Measurements from ENCODE around the gene FANCE.
A peak's percentile ranks its signal among the peaks of the same experiment; 100 is the strongest.

Gene FANCE

GRCh38 chr6:35410131-35410530, 42.0 kb upstream of the FANCE start:
- H3K27me3 Mint-ChIP-seq (ENCODE audit: low read depth, poor library complexity) = no peaks in the 10 kb centered on the region
- H3K36me3 Mint-ChIP-seq (ENCODE audit: low read depth) = peaks cover 23% of the 10 kb centered on the region
- no peak overlapping the region for H3K4me3 Mint-ChIP-seq
- H3K4me1 Mint-ChIP-seq = peaks cover 48% of the 10 kb centered on the region
- TF ChIP-seq, protein P1, sequence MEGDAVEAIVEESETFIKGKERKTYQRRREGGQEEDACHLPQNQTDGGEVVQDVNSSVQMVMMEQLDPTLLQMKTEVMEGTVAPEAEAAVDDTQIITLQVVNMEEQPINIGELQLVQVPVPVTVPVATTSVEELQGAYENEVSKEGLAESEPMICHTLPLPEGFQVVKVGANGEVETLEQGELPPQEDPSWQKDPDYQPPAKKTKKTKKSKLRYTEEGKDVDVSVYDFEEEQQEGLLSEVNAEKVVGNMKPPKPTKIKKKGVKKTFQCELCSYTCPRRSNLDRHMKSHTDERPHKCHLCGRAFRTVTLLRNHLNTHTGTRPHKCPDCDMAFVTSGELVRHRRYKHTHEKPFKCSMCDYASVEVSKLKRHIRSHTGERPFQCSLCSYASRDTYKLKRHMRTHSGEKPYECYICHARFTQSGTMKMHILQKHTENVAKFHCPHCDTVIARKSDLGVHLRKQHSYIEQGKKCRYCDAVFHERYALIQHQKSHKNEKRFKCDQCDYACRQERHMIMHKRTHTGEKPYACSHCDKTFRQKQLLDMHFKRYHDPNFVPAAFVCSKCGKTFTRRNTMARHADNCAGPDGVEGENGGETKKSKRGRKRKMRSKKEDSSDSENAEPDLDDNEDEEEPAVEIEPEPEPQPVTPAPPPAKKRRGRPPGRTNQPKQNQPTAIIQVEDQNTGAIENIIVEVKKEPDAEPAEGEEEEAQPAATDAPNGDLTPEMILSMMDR (IDR thresholded peaks at IDR 0.05) = no peak
- no peaks in the 10 kb centered on the region for H3K9me3 Mint-ChIP-seq
- DNase-seq = no peak
- no peak overlapping the region for H3K27ac Mint-ChIP-seq

DNA sequence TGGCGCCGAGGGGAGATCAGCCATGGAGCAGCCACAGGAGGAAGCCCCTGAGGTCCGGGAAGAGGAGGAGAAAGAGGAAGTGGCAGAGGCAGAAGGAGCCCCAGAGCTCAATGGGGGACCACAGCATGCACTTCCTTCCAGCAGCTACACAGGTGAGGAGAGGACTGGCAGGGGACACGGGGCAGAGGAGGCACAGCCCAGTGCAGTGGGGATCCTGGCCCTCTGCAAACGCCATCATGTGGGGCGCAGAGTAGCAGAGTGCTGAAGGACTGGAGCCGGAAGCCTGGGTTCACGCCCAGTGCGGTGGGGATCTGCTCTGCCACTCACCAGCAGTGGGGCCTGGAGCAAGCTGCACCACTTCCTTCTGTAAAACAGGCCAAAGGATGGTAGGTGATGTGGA, 41.1 kb upstream of the FANCE start:
- DNase-seq = no peak
- Mint-ChIP-seq H3K4me1 (peaks cover 51% of the 10 kb centered on the region), H3K36me3 (ENCODE audit: low read depth) (peaks cover 30% of the 10 kb centered on the region), H3K4me3 (no peak overlapping the region), H3K27ac (no peak overlapping the region), H3K9me3 (no peaks in the 10 kb centered on the region), H3K27me3 (ENCODE audit: low read depth, poor library complexity) (no peaks in the 10 kb centered on the region)
- TF ChIP-seq, protein P1 (IDR thresholded peaks at IDR 0.05) = no peak

GRCh38 chr6:35412102-35412501, 40.0 kb upstream of the FANCE start:
- H3K4me1 Mint-ChIP-seq = peaks cover 41% of the 10 kb centered on the region
- H3K9me3 Mint-ChIP-seq = no peaks in the 10 kb centered on the region
- no peak overlapping the region for H3K4me3 Mint-ChIP-seq
- peaks cover 33% of the 10 kb centered on the region for H3K36me3 Mint-ChIP-seq (ENCODE audit: low read depth)
- TF ChIP-seq, protein P1 (IDR thresholded peaks at IDR 0.05) = no peak
- H3K27me3 Mint-ChIP-seq (ENCODE audit: low read depth, poor library complexity) = peaks cover 4% of the 10 kb centered on the region
- peak overlapping the region; percentile 88 for H3K27ac Mint-ChIP-seq
- no peak for DNase-seq

GRCh38 chr6:35413911-35414310, 38.2 kb upstream of the FANCE start:
- DNase-seq = no peak
- Mint-ChIP-seq H3K9me3 (no peaks in the 10 kb centered on the region), H3K4me1 (peaks cover 27% of the 10 kb centered on the region), H3K36me3 (ENCODE audit: low read depth) (peaks cover 33% of the 10 kb centered on the region), H3K27me3 (ENCODE audit: low read depth, poor library complexity) (peaks cover 4% of the 10 kb centered on the region), H3K27ac (no peak overlapping the region), H3K4me3 (no peak overlapping the region)
- TF ChIP-seq, protein P1 (IDR thresholded peaks at IDR 0.05) = no peak

GRCh38 chr6:35415065-35415891, 36.9 kb upstream of the FANCE start:
- Mint-ChIP-seq H3K4me1 (peaks cover 31% of the 10 kb centered on the region), H3K36me3 (ENCODE audit: low read depth) (peaks cover 34% of the 10 kb centered on the region), H3K27ac (peak overlapping the region; percentile 88), H3K4me3 (no peak overlapping the region), H3K9me3 (no peaks in the 10 kb centered on the region), H3K27me3 (ENCODE audit: low read depth, poor library complexity) (peaks cover 4% of the 10 kb centered on the region)
- peak; percentile 46 for DNase-seq
- TF ChIP-seq, protein P1 (IDR thresholded peaks at IDR 0.05) = peak; percentile 43
